Caco-2 (cell line): Measurements from ENCODE around the gene C14orf180. TPM values are rescaled to one million over a fixed set of nuclear protein-coding genes. Genes with fewer than 3 reads are reported as not detected.

Source experiments
- BruUV-seq: library from RNA; stranded (reverse); fragments of 400-500 nt; replicated peaks from 2 replicates; lab custom pipeline; 2021; lab: Mats Ljungman, UMichigan
- CTCF ChIA-PET: fragments of 300-600 bp; sonication (Branson Sonifier 250); formaldehyde crosslinking; loops from one replicate; lab custom pipeline; 2022; ENCODE audit warnings: antibody characterized with exemption; lab: Charles Lee
- POLR2A ChIA-PET: fragments of 300-600 bp; sonication (Branson Sonifier 250); formaldehyde crosslinking; loops from one replicate; lab custom pipeline; 2022; ENCODE audit warnings: antibody characterized with exemption; lab: Charles Lee
- DNase-seq, 2 experiments: peaks; one replicate each; pipeline versions ENCODE4 v3.0.0 to v3.0.0-alpha.2; 2020 to 2022
- H3K27me3 ChIP-seq: replicated peaks from 2 replicates; pipeline ENCODE4 v1.6.0; 2011; ENCODE audit warnings: low read length; ENCODE audit not compliant: control insufficient read depth, insufficient read depth
- H3K36me3 ChIP-seq: 2 replicates; pipeline ENCODE4 v1.5.1; 2011; ENCODE audit warnings: low read length; ENCODE audit not compliant: control insufficient read depth, insufficient read depth
- H3K4me1 ChIP-seq: fragments of 250-450 bp; sonication (Bioruptor Pico); 2 replicates; pipeline ENCODE4 v1.5.1; 2020; ENCODE audit warnings: mild to moderate bottlenecking
- H3K4me3 ChIP-seq: 2 replicates; pipeline ENCODE4 v1.5.1; 2011; ENCODE audit warnings: low read depth, mild to moderate bottlenecking, control low read depth, low read length
- H3K9me3 ChIP-seq: fragments of 250-450 bp; sonication (Bioruptor Pico); 2 replicates; pipeline ENCODE4 v1.5.1; 2020; ENCODE audit warnings: mild to moderate bottlenecking, moderate library complexity
- H3K27ac Mint-ChIP-seq: one replicate; pipeline ENCODE4 v1.8.0; 2022; ENCODE audit warnings: mixed read lengths; ENCODE audit not compliant: unreplicated experiment
- H3K27me3 Mint-ChIP-seq: one replicate; pipeline ENCODE4 v1.8.0; 2022; ENCODE audit warnings: mixed read lengths; ENCODE audit not compliant: insufficient read depth, unreplicated experiment
- H3K36me3 Mint-ChIP-seq: one replicate; pipeline ENCODE4 v1.8.0; 2022; ENCODE audit warnings: mild to moderate bottlenecking, mixed read lengths; ENCODE audit not compliant: insufficient read depth, unreplicated experiment
- H3K4me1 Mint-ChIP-seq: one replicate; pipeline ENCODE4 v1.8.0; 2022; ENCODE audit warnings: low read depth, mixed read lengths; ENCODE audit not compliant: unreplicated experiment
- H3K4me3 Mint-ChIP-seq: one replicate; pipeline ENCODE4 v1.8.0; 2022; ENCODE audit warnings: mild to moderate bottlenecking, moderate library complexity, mixed read lengths; ENCODE audit not compliant: unreplicated experiment
- H3K9me3 Mint-ChIP-seq: one replicate; pipeline ENCODE4 v1.8.0; 2022; ENCODE audit warnings: mixed read lengths; ENCODE audit not compliant: unreplicated experiment
- CTCF ChIP-seq, 2 experiments: fragments of 200-600 bp in 1 of 2; IDR thresholded peaks; 1 replicate in 1 of 2; 2 replicates in 1 of 2; pipeline versions ENCODE4 v1.5.1 to v1.8.0; 2011 to 2022; ENCODE audit warnings: antibody characterized with exemption in 1 of 2, control low read depth in 1 of 2, inconsistent platforms in 1 of 2, low read depth in 1 of 2, low read length in 1 of 2, mild to moderate bottlenecking in 1 of 2, moderate library complexity in 1 of 2; ENCODE audit not compliant: insufficient read depth in 1 of 2, severe bottlenecking in 1 of 2, unreplicated experiment in 1 of 2
- intact Hi-C: fragments of 100-400 bp; cut with micrococcal nuclease; formaldehyde crosslinking; loops from one replicate; pipeline ENCODE4 v1.10.0; 2022; ENCODE audit not compliant: unreplicated experiment
- total RNA-seq: library from RNA; stranded (reverse); gene quantifications from 2 replicates; pipeline ENCODE4 v1.2.3, GENCODE V29; 2022

C14orf180 gene
- total RNA-seq, 1 experiment from 2014 or later: not detected

GRCh38 chr14:104561632-104562495, 17.7 kb upstream of the C14orf180 start:
- intact Hi-C loops: no loop called here
- Histone ChIP-seq H3K4me1 (peaks cover 3% of the 10 kb centered on the region), H3K27me3 (peaks cover 2% of the 10 kb centered on the region), H3K4me3 (no peak overlapping the region), H3K9me3 (no peaks in the 10 kb centered on the region), H3K36me3 (no peaks in the 10 kb centered on the region)
- Mint-ChIP-seq H3K4me3 (no peak overlapping the region), H3K27me3 (peaks cover 17% of the 10 kb centered on the region), H3K27ac (no peak overlapping the region), H3K4me1 (no peaks in the 10 kb centered on the region), H3K9me3 (no peaks in the 10 kb centered on the region), H3K36me3 (no peaks in the 10 kb centered on the region)
- no peak for TF ChIP-seq CTCF (IDR thresholded peaks at IDR 0.05; ENCODE audit: insufficient read depth in 1 of 2, low read depth in 1 of 2, low read length in 1 of 2, severe bottlenecking in 1 of 2, unreplicated experiment in 1 of 2)
- ChIA-PET CTCF (interaction anchor here (0.6 to 0.9 kb wide), 2 partner anchors 15 to 560 kb away, joined by 3 to 4 read pairs; no protein-coding TSS in a partner anchor), POLR2A (no interaction called here)
- DNase-seq: no peak
- no TSS peak for BruUV-seq

DNA sequence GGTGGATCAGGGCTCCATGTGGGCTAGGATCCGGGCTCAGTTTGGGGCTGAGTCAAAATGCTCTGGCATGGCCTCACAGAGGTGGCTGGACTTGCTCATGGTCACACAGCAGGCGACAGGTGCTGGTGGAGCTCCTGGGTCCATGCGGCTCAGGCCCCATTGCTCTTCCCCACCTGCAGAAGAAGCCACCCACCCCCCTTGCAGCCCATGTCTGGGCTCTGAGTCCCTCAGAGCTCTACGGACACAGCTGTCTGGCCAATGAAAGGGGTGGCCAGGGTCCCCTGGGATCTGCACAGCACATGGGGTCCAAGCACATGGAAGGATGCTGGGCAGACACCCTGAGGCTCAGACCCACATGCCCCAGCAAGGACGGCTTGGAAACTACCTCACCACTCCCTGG, 17.0 kb upstream of the C14orf180 start:
- ChIA-PET CTCF (interaction anchor here (0.9 kb wide), 1 partner anchor 16 kb away, joined by 3 read pairs; no protein-coding TSS in a partner anchor), POLR2A (no interaction called here)
- Histone ChIP-seq H3K9me3 (no peaks in the 10 kb centered on the region), H3K4me1 (peaks cover 3% of the 10 kb centered on the region), H3K36me3 (no peaks in the 10 kb centered on the region), H3K27me3 (peaks cover 2% of the 10 kb centered on the region), H3K4me3 (no peak overlapping the region)
- no peak for TF ChIP-seq CTCF (IDR thresholded peaks at IDR 0.05; ENCODE audit: insufficient read depth in 1 of 2, low read depth in 1 of 2, low read length in 1 of 2, severe bottlenecking in 1 of 2, unreplicated experiment in 1 of 2)
- Mint-ChIP-seq H3K27ac (no peak overlapping the region), H3K27me3 (peaks cover 17% of the 10 kb centered on the region), H3K4me1 (no peaks in the 10 kb centered on the region), H3K36me3 (no peaks in the 10 kb centered on the region), H3K9me3 (no peaks in the 10 kb centered on the region), H3K4me3 (no peak overlapping the region)
- no TSS peak for BruUV-seq
- intact Hi-C loops: no loop called here
- no peak for DNase-seq

DNA sequence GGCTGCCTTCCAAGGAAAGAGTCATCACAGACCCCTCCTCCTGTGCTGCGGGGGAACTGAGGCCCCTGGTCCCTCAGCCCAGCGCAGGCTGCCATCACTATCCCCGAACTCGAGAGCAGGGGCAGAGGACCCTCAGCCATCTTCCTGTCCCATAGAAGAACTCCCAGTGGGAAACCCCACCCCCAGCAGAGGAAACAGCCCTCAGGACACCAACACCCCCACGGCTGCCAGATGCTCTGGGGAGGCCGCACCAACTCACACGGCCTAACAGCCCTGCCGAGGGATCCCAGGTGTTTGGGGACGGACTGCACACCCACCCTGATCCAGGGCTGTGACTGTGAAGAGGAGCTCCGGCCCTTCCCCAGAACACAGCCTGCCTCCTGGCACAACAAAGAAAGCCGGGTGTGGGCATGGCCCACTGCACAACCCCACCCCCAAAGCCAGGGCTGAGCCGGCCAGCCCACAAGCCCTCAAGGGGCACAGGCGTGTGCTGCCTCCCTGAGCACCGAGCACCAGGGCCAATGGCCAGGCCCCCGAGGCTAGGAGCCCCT, 16.3 kb upstream of the C14orf180 start:
- peaks cover 17% of the 10 kb centered on the region for H3K27me3 Mint-ChIP-seq
- no peaks in the 10 kb centered on the region for H3K9me3 ChIP-seq
- peaks cover 3% of the 10 kb centered on the region for H3K4me1 ChIP-seq
- no peak for DNase-seq
- no peak overlapping the region for H3K27ac Mint-ChIP-seq
- no peaks in the 10 kb centered on the region for H3K36me3 ChIP-seq
- ChIA-PET POLR2A (no interaction called here), CTCF (interaction anchor here (1.5 to 1.7 kb wide), 2 partner anchors 14 to 193 kb away, joined by 7 to 10 read pairs; no protein-coding TSS in a partner anchor)
- TF ChIP-seq CTCF (IDR thresholded peaks at IDR 0.05; ENCODE audit: insufficient read depth in 1 of 2, low read depth in 1 of 2, low read length in 1 of 2, severe bottlenecking in 1 of 2, unreplicated experiment in 1 of 2): no peak
- no peak overlapping the region for H3K4me3 ChIP-seq
- H3K4me1 Mint-ChIP-seq: no peaks in the 10 kb centered on the region
- no peaks in the 10 kb centered on the region for H3K9me3 Mint-ChIP-seq
- intact Hi-C loops: no loop called here
- H3K4me3 Mint-ChIP-seq: no peak overlapping the region
- no TSS peak for BruUV-seq
- no peaks in the 10 kb centered on the region for H3K36me3 Mint-ChIP-seq
- 0 out of 2 replicates have a peak, but pooled peaks cover 1% of the 10 kb centered on the region for H3K27me3 ChIP-seq
